WI38 (cell line): Measurements from ENCODE around the gene TCF7L2.

Experiments
- H3K4me3 ChIP-seq: 2 replicates; pipeline ENCODE4 v1.5.1; 2011; ENCODE audit warnings: low read depth, mild to moderate bottlenecking, control low read depth, low read length
- CTCF ChIP-seq: IDR thresholded peaks from 2 replicates; pipeline ENCODE4 v1.5.1; 2012; ENCODE audit warnings: low read depth, mild to moderate bottlenecking, control low read depth, low read length

TCF7L2 gene

GRCh38 chr10:113125612-113126011 lies 175.6 kb downstream of the TCF7L2 start:
- H3K4me3 ChIP-seq, result no peak overlapping the region
- TF ChIP-seq CTCF, result no peak

- H3K4me3 ChIP-seq, result peak overlapping the region; percentile 52
- TF ChIP-seq CTCF, result peak; percentile 25
Observed at GRCh38 chr10:113126229-113127201, 176.5 kb downstream of the TCF7L2 start.

GRCh38 chr10:113127261-113127900 lies 177.3 kb downstream of the TCF7L2 start:
- TF ChIP-seq CTCF, result no peak
- H3K4me3 ChIP-seq, result no peak overlapping the region

- no peak overlapping the region for H3K4me3 ChIP-seq
- TF ChIP-seq CTCF, result no peak
Observed at GRCh38 chr10:113127901-113128283, 177.8 kb downstream of the TCF7L2 start.

- no peak overlapping the region for H3K4me3 ChIP-seq
- no peak for TF ChIP-seq CTCF
Observed at GRCh38 chr10:113128450-113129070, 178.5 kb downstream of the TCF7L2 start.

- TF ChIP-seq CTCF, result no peak
- no peak overlapping the region for H3K4me3 ChIP-seq
Observed at GRCh38 chr10:113129117-113129516, 179.1 kb downstream of the TCF7L2 start.
